Occipital lobe (tissue), 2 donors: Measurements from ENCODE around the gene ATXN2. TPM values are rescaled to one million over a fixed set of nuclear protein-coding genes. Genes with fewer than 3 reads are reported as not detected.

Source experiments
- DNase-seq: peaks from one replicate; lab custom pipeline; 2025; lab: John Stamatoyannopoulos, UW
- total RNA-seq: library from RNA; depleted of rRNA; stranded (reverse); fragments of >200 nt; gene quantifications from one replicate; pipeline ENCODE4 v1.2.3, GENCODE V29; 2014

ATXN2 gene
- total RNA-seq, 1 donor from 2014 or later: 79.5 TPM

DNA sequence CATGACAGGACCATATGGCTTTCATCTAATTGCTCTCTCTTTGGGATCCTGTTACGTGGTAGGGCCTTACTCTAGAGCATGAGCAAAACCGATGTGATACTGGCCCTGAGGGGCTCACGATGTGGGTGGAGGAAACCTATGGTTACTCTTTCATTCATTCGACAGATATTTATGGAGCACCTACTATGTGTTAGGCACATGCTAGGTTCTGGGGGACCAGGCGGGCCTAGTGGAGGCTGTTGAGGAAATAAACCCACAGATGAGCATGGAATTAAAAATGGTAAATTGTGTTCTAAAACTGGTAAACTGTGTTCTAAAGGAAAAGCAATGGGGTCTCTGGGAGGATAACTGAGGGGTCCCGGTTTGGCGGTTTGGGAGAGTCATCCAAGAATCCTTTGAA lies 178.6 kb downstream of the ATXN2 start:
- DNase-seq: no peak

DNA sequence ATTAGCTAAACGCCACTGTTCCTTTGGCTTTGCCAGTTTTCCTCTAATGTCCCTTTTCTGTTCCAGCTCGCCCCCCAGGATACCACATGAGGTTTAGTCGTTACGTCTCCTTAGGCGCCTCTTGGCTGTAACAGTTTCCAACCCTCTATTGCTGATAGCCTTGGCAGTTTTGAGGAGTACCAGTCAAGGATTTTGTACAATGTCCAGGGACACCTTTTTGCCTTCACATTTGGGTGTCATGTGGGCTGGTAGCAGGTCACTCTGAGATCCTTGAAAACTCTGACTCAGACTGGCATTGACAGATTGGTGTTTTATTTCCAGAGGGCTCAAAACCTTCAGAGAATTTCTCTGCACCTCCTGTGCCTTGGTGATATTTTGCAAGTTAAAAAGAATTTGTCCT lies 179.3 kb downstream of the ATXN2 start:
- no peak for DNase-seq

DNA sequence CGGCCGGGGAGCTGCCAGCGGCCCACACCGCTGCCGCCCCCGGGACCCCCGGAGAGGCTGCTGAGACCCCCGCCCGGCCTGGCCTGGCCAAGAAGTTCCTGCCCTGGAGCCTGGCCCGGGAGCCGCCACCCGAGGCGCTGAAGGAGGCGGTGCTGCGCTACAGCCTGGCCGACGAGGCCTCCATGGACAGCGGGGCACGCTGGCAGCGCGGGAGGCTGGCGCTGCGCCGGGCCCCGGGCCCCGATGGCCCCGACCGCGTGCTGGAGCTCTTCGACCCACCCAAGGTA lies 180.6 kb downstream of the ATXN2 start:
- DNase-seq: no peak

DNA sequence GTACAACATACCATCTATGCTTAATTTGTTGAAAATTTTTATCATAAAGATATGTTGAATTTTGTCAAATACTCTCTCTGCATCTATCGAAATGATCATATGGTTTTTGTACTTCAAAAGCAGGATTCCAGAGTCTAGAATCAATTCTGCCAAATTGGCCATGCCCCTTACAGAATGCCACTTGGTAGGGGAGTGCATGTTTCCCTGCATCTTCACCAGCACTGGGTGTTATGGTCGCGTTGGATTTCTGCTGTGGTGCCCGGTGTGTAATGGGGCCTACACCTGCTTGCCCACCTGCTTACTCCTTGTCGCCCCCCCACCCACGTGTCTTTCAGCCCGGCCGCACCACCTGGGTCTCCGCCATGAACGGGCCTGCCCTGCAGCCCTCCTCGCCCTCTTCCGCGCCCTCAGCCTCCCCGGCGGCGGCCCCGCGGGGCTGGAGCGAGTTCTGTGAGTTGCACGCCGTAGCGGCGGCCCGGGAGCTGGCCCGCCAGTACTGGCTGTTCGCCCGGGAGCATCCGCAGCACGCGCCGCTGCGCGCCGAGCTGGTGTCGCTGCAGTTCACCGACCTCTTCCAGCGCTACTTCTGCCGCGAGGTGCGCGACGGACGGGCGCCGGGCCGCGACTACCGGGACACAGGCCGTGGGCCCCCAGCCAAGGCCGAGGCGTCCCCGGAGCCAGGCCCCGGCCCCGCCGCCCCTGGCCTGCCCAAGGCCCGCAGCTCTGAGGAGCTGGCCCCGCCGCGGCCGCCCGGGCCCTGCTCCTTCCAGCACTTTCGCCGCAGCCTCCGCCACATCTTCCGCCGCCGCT lies 181.1 kb downstream of the ATXN2 start:
- DNase-seq: no peak

DNA sequence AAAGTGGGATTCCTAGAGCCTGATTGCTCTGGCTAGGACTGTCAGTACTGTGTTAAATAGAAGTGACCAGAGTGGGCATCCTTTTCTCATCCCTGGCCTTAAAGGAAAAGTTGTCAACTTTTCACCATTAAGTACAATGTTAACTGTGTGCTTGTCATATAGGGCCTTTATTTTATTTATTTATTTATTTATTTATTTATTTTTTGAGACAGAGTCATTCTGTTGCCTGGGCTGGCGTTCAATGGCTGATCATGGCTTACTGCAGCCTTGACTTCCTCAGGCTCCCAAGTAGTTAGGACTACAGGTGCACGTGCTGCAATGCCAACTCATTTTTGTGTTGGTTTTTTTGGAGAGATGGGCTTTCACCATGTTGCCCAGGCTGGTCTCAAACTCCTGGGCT lies 181.8 kb downstream of the ATXN2 start:
- no peak for DNase-seq

DNA sequence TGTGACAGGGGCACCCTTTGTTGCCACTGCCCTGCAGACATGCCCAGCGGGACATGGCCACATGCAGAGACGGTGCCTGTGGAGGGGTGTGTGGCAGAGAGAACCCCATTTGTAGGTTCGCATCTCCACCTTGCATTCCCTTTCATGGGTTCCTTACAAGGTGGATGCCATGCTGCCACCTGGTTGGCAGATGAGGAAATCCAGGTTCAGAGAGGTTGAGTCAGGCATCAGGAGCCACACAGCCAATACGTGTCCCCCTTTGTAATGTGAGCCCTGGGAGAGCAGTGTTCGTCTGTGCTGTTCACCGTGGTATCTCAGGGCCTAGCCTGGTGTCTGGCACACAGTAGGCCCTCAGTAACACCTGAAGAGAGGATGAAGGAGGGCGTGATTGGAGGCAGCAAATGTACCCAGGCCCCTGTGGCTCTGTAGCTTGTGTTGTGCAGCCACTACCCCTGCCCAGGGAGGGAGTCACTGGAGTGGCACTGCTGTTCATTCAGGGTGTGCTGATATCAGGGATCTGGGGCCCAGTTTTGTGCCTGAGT lies 184.3 kb downstream of the ATXN2 start:
- no peak for DNase-seq

DNA sequence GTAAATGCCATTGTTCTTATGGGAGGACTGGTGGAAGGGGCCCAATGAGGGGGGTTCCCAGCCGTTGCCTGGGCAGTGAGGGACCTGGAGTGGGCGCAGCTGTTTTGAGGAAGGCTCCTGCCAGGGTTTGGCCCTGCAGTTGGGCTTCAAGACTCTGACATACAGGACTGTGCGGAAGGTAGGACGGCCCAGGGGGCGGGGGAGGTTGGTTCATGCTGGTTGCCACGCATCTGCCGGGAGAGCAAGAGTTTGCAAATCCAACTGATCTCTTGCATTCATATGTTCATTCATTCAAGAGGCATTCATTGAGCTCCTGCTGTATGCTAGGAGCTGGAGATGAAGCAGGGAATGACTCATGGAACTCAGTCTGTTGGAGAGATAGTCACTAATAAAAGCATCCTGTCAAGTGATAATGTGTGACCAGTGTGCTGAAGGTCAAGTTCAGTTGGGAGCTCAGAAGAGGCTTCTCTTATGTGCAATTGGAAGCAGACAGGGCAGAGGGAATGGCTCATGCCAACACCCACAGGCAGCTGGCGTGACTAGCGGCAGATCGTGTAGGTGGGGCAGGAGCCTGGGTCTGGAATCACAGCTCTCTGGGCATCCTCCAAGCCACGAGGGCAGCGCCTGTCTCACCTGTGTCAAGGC lies 185.6 kb downstream of the ATXN2 start:
- DNase-seq: no peak

DNA sequence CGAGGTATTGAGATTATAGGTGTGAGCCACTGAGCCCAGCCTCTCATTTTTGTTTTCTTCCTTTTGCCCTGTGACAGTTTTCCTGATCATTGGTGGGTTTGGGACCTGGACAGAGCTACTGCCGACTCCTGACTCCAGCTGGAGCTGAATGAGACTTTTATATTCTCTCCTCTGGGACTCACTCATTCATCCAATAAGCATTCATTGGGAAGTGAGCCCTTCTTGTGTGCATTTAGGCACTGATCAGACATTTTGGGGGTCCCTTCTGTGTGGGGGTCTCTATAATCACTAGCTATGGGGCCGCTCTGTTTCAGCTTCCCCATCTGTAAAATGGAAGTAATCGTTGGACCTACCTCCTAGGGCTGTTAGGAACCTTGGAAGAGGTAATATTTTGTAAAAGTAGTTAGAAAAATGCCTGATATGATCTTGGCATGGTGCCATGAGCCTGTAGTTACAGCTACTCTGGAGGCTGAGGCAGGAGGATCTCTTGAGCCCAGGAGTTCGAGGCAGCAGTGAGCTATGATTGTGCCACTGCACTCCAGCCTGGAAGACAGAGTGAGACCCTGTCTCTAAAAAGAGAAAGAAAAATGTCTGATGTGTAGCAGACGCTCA lies 186.2 kb downstream of the ATXN2 start:
- DNase-seq: no peak

DNA sequence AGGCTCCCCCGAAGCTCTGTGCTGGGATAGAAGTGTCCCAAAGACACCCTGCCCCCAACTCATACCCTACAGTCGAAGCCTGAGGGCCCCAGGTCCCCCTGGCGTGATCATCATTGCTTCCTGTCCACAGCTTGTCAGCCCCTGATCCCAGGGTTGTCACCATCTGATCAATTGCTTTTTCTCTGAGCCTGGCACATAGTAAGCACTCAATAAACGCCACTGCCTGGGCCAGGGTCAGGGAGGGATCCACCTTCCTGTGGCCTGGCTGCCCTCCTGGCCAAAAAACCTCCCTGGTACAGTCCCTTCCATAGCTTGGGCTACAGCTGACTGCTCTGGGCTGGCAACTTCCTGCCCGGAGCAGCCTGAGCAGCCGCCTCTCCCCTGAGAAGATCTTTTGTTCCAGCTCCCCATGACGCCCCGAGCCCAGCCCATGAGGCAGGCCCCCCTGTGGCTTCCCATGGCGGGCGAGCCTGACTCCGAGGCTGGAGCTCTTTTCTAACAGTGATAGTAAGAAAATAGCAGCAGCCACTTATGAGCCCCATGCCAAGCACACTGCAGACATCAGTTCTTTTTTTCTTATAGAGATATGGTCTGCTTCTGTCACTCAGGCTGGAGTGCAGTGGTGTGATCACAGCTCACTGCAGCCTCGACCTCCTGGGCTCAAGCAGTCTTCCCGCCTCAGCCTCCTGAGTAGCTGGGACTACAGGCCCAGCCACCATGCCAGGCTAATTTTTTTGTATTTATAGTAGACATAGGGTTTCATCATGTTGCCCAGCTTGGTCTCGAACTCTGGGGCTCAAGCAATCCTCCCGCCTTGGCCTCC lies 186.9 kb downstream of the ATXN2 start:
- no peak for DNase-seq

DNA sequence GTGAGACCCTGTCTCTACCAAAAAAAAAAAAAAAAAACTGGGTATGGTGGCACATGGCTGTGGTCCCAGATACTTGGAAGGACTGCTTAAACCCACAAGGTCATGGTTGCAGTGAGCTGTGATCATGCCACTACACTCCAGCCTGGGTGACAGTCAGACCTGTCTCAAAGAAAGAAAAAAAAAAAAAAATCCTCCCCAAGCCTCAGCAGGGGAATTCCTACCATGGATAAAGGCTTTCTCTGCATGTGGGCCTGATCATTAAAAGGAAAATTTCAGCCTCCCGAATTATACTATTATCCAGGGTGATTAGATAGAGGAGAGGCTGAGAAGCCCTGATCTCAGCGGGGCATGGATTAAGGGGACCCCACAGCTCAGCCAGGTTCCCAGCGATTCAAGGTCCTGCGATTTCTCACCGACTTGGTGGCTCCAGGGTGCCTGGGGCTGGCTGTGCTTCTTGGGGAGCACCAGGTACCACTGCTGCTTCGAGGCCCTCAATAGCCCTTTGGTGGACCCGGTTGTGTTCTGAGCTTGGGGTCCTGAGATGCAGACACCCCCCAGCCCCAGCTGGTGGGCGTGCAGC lies 187.8 kb downstream of the ATXN2 start:
- no peak for DNase-seq

DNA sequence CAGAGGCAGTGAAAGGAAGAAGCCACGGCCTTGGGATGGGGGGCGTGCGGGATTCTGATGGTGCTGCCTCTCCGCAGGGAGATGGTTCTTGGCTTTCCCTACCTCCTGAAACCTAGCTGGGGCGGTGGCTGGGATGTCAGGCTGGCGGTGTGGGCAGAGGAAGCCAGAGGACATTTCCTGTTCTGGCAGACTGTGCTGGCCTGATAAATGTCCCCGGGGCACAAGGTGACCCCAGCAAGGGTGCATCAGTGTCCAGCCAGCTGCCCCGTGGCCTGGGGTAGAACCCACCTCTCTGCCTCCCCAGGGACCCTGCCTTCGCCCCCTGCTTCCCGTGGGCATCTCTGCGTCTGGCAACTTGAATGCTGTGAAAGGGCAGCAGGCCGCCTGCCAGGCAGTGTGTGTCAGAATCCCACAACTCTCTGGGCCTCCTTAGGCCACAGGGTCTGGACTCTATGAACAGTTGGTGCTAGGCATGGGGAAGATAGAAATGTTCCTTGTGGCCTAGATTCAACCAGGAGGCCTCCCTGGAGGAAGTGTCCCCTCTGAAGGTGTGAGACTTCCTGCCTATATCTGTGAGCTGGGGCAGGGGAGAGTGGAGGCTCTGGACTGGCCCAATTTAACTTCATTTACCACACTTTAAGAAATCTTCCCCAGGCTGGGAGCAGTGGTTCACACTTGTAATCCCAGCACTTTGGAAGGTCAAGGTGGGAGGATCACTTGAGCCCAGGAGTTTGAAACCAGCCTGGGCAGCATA lies 188.5 kb downstream of the ATXN2 start:
- no peak for DNase-seq

DNA sequence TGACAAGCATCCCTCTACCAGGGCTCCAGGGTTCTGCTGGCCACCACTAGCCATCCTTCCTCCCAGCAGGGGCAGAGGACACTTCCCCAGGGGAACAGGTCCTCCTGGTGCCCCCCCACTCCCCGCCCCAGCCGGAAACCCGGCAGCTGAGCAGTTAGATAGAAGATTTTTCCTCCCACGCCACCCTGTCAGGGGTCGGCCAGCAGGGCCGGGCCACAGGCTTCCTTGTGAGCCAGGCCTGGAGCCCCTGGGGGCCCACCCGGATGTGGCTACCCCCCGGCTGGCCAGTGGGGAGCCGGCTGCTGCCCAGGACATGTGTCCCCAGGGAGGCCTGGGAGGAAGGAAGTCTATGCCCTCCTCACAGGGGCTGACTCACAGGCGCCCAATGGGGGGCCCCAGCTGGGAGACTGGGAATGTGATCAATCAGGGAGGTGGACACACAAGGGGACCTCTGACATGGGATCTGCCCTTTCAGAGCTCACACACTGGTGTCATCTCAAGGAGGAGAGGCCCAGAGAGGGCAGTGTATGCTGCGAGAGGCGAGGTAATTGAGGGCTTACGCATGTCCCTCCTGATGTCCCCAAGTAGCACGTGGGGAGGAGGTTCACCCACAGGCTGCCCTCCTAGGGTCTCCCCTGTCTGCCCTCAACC lies 189.2 kb downstream of the ATXN2 start:
- DNase-seq: no peak

DNA sequence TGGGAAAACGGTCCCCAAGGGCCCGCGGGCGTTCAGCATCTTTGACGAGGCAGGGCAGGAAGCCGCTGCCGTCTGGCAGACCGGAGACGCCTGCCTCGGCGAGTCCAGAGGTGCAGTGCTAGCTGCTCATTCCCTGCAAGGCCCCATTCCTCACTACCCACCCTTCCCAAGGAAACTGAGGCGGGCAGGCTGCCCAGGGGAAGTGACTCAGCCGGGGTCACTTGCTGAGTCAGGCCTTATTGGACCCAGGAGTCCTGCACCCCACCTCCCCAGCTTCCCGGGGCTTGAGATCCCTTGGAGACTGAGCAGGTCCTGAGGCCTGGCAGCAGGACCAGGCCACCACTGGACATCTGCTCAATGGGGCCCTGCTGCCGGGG lies 189.7 kb downstream of the ATXN2 start:
- DNase-seq: no peak

DNA sequence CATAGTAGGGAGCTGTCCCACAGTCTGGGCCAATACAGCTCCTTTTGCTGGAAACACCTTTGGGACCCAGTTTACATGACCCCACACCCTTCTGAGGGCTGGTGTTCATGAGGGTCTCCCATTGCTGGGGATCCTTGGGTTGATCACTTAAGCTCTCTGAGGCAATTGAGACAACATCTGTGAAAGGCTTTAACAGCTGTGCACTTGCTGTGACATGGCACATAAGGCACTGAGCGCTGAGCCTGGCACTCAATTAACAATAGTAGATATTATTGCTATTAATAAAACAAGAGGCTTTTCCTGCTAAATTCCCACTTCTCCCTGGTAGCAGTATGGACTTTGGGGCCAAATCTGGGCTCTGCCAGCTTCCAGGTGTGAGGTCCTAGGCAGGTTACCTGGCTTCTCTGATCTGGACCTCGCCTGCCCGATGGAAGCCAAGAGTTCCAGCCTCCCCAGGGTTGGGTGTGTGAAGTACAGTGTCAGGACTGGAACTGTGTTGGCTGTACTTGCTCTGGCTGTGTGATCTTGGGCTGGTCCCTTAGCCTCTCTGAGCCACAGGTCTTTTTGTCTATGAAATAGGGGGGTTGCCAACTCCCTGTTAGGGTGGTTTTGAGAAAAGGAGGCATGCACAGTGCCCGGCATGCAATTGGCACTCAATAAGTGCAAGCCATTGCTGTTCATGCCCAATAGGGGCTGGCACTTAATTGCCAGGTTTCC lies 190.3 kb downstream of the ATXN2 start:
- DNase-seq: no peak

DNA sequence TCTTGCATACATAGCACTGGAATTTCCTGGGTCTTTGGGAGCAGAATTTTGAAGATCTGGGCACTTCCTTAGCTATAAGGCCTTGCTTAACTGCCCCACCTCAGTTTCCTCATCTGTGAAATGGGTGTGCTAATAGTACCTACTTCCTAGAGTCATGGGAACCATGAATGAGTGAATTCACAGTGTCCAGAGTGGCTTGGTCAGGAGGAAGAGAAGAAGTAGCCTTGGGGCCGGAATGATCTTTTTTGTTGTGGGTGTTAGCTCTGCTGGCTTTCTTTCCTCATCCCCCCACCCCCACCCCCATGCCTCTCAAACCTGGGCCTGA lies 191.0 kb downstream of the ATXN2 start:
- DNase-seq: no peak

DNA sequence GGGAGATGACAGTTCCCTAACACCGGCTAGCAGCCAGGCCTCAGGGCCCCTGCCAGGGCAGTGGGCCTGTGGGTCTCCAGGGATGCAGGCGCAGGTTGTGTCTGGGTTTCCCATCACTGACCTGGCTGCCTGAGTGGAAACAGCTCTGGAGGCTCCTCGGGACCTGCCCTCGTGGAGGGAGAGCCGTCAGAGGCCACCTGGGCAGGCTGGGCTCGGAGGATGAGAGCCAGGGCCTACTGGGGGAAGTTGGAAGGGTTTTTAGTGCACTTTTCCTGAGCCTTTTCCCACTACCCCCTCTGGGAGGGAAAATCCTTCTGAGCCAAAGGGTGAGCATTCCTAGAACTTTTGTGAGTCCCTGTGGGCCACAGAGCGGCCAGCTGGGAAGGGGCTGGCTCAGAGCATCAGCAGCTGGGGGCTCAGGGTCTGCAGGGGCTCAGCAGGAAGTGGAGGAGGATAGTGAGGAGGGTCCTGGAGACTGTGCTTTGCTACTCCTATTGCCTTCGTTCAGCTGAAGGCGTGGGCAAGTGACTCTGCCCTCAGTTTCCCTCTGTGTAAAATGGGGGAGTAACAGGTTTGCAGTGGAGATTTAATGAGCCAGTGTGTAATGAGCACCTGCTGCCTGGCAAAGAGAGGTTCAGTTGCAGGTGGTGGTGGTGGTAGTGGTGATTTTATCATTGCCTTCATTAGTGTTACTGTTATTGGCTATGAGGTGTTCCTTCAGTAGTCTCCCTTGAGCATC lies 191.6 kb downstream of the ATXN2 start:
- DNase-seq: no peak

DNA sequence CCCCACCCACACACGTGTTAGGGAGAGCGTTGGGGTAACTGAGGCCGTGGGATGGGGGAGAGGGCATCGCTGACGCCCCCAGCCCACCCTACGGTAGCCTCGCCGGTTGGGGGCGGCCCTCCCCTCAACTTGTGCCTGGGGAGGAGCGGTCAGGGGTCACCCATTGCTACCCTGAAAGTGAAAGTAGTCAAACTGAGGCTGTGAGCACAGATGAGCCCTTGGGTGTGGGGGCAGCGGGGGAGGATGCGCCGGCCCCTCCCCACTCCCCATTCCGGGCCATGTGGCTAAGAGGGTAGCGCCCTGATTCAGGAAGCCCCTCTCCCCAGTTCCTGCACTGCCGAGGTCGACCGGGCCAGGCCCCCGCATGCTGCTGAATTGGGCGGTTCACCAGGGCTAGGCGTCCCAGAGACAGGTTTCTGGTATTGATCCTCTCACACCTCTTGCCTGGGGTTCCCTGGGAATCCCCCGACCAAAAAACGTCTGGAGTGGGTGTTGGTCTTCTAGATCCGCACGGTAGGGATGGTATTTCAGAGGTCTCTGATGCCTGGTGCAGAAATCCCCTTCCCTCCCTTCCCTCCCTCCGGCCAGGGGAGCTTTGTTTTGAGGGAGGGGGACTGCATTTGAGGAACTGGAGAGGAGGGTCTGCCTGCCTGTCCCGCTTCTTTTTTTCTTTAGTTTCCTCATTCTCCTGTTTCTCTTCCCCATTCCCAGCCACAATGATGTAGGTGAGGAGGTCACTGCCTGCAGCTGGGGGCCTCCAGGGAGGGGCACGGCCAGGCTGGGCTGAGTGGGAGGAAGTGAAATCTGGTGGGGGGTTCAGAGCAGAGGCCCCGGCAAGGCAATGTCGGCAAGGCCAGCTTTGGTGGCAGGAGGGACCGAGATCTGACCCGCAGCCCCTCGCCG lies 192.4 kb downstream of the ATXN2 start:
- no peak for DNase-seq

DNA sequence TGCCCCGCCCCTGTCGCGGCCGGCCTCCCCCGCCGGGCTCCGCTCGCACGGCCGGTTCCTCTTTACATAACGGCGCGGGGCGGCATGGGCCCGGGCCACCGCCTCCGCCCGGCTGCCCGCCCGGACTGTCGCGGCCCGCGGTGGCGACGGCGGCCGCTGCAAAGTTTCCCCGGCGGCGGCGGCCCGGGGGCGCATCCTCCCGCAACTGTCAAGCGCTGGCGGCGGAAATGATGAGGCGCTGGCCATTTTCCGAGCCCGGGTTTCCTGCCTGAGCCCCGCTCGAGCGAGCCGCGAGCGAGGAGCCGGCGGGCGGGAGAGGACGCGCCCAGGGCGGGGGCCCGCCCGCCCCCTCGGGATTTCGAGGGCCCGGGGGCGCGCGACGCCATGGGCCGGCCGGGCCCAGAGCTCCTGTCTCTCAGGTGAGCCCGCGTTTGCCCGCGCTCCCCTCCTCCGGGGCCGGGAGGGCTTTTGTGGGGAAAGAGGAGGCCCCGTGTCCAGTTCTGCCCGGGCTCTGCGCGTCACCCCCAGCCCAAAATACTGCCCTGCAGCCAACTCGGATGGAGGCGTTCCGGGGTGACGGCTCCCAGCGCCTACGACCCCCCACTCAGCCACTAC lies 193.1 kb downstream of the ATXN2 start, which contains the start of gene SH2B3:
SH2B3 (plus strand) TSS at position 65 of the 615 bp plus-strand sequence. CDS start 12,223 bp downstream, outside the sequence.
- DNase-seq: no peak
